GM23338 (cell line): ENCODE measurements around the gene TYW1. TPM values are rescaled to one million over a fixed set of nuclear protein-coding genes. Genes with fewer than 3 reads are reported as not detected.
"Not testable (repeated sequence)": the region's sequence is repeated elsewhere in the genome, so short reads cannot be mapped to it uniquely, and the experiment has no call there.

ENCODE experiments used
- ATAC-seq: fragments of 200-7000 bp; cut with Tn5 transposase; 3 replicates; pipeline ENCODE4 v1.9.1; 2020
- DNase-seq: peaks from one replicate; pipeline ENCODE4 v3.0.0-alpha.2; 2015; ENCODE audit warnings: low spot score
- H2AFZ ChIP-seq: fragments of 200-600 bp; sonication (generic); 2 replicates; pipeline ENCODE4 v1.8.0; 2016; ENCODE audit warnings: antibody characterized with exemption, mild to moderate bottlenecking, moderate library complexity
- H3F3A ChIP-seq: fragments of 200-600 bp; sonication (generic); replicated peaks from 2 replicates; pipeline ENCODE4 v1.8.0; 2017; ENCODE audit warnings: antibody characterized with exemption, mixed run types, low read depth
- H3K27ac ChIP-seq: fragments of 200-600 bp; sonication (generic); 2 replicates; pipeline ENCODE4 v1.6.1; 2016; ENCODE audit warnings: low read depth
- H3K27me3 ChIP-seq: fragments of 200-600 bp; sonication (generic); 2 replicates; pipeline ENCODE4 v1.8.0; 2016; ENCODE audit warnings: mild to moderate bottlenecking, mixed run types, moderate library complexity; ENCODE audit not compliant: insufficient read depth
- H3K36me3 ChIP-seq: fragments of 200-600 bp; sonication (generic); 2 replicates; pipeline ENCODE4 v1.8.0; 2016; ENCODE audit warnings: mild to moderate bottlenecking; ENCODE audit not compliant: insufficient read depth
- H3K4me1 ChIP-seq: fragments of 200-600 bp; sonication (generic); 2 replicates; pipeline ENCODE4 v1.8.0; 2016; ENCODE audit warnings: mild to moderate bottlenecking, moderate library complexity; ENCODE audit not compliant: insufficient read depth
- H3K4me2 ChIP-seq: fragments of 200-600 bp; sonication (generic); 2 replicates; pipeline ENCODE4 v1.7.1; 2017; ENCODE audit warnings: mixed run types
- H3K4me3 ChIP-seq: fragments of 200-600 bp; sonication (generic); 2 replicates; pipeline ENCODE4 v1.6.1; 2016; ENCODE audit warnings: mixed run types
- H3K79me2 ChIP-seq: fragments of 200-600 bp; sonication (generic); replicated peaks from 2 replicates; pipeline ENCODE4 v1.8.0; 2017; ENCODE audit warnings: mild to moderate bottlenecking; ENCODE audit not compliant: insufficient read depth
- H3K9me2 ChIP-seq: fragments of 200-600 bp; sonication (generic); 2 replicates; pipeline ENCODE4 v1.8.0; 2017; ENCODE audit not compliant: insufficient read depth
- H4K20me1 ChIP-seq: fragments of 200-600 bp; sonication (generic); replicated peaks from 2 replicates; pipeline ENCODE4 v1.8.0; 2017; ENCODE audit warnings: mild to moderate bottlenecking; ENCODE audit not compliant: insufficient read depth
- H3K27ac Mint-ChIP-seq: 2 replicates; pipeline ENCODE4 v1.8.0; 2020; ENCODE audit warnings: inconsistent platforms, mild to moderate bottlenecking, moderate library complexity, mixed read lengths
- H3K27me3 Mint-ChIP-seq: 3 replicates; pipeline ENCODE4 v1.8.0; 2022; ENCODE audit warnings: low read depth, mild to moderate bottlenecking, moderate library complexity, mixed read lengths, inconsistent platforms; ENCODE audit not compliant: insufficient read depth, poor library complexity
- H3K36me3 Mint-ChIP-seq: 3 replicates; pipeline ENCODE4 v1.8.0; 2021; ENCODE audit warnings: low read depth, mild to moderate bottlenecking, inconsistent platforms, moderate library complexity, mixed read lengths
- H3K4me1 Mint-ChIP-seq: 3 replicates; pipeline ENCODE4 v1.8.0; 2020; ENCODE audit warnings: mild to moderate bottlenecking, inconsistent platforms, mixed read lengths
- H3K4me3 Mint-ChIP-seq: 3 replicates; pipeline ENCODE4 v1.8.0; 2021; ENCODE audit warnings: moderate library complexity, mild to moderate bottlenecking, inconsistent platforms, mixed read lengths
- H3K9me3 Mint-ChIP-seq: 3 replicates; pipeline ENCODE4 v1.8.0; 2020; ENCODE audit warnings: moderate library complexity, mild to moderate bottlenecking, inconsistent platforms, mixed read lengths
- EZH2phosphoT487 ChIP-seq: fragments of 200-600 bp; sonication (generic); IDR thresholded peaks from one replicate; pipeline ENCODE4 v1.8.1; 2018; ENCODE audit warnings: antibody characterized with exemption; ENCODE audit not compliant: unreplicated experiment
- POLR2AphosphoS5 ChIP-seq: IDR thresholded peaks from 2 replicates; pipeline ENCODE4 v1.6.1; 2016; ENCODE audit warnings: antibody characterized with exemption, low read depth
- ZNF462 ChIP-seq: fragments of 250-450 bp; sonication (Bioruptor Pico); IDR thresholded peaks from 2 replicates; pipeline ENCODE4 v1.5.0; 2020; ENCODE audit warnings: mild to moderate bottlenecking, moderate library complexity
- polyA plus RNA-seq: library from polyadenylated mRNA; unstranded; fragments of >200 nt; fragmentation: Nextera tagmentation; extraction: Ambion mirVana; gene quantifications from 2 replicates; pipeline ENCODE4 v1.2.1, GENCODE V29; 2016
- total RNA-seq: library from RNA; depleted of rRNA; stranded (reverse); fragments of >200 nt; shearing (Covaris generic); gene quantifications from 2 replicates; pipeline ENCODE4 v1.2.3, GENCODE V29; 2014

The TYW1 gene
- total and polyA plus RNA-seq, 2 experiments from 2014 or later, result 15.2 to 18.1 TPM

- TF ChIP-seq ZNF462 (no peak), EZH2phosphoT487 (no peak)
Measured at GRCh38 chr7:67100956-67101361, 104.3 kb downstream of the TYW1 start (continued).

GRCh38 chr7:67104937-67105336 lies 108.3 kb downstream of the TYW1 start:
- 0 out of 2 replicates have a peak overlapping the region, but pooled peaks have one; percentile 32 for H3K27ac Mint-ChIP-seq
- not testable (repeated sequence) for H3K27me3 Mint-ChIP-seq, H3K36me3 ChIP-seq, H4K20me1 ChIP-seq, H3K4me2 ChIP-seq, H3K4me3 Mint-ChIP-seq, H3K9me3 Mint-ChIP-seq, DNase-seq, H3K27ac ChIP-seq, H3K79me2 ChIP-seq, H3F3A ChIP-seq, ATAC-seq, H3K4me3 ChIP-seq, H3K27me3 ChIP-seq, H3K9me2 ChIP-seq, H3K4me1 ChIP-seq, H2AFZ ChIP-seq
- H3K4me1 Mint-ChIP-seq, result peaks cover 13% of the 10 kb centered on the region
- H3K36me3 Mint-ChIP-seq, result peaks cover 20% of the 10 kb centered on the region; the same call in 2 of the 3 replicates

DNA sequence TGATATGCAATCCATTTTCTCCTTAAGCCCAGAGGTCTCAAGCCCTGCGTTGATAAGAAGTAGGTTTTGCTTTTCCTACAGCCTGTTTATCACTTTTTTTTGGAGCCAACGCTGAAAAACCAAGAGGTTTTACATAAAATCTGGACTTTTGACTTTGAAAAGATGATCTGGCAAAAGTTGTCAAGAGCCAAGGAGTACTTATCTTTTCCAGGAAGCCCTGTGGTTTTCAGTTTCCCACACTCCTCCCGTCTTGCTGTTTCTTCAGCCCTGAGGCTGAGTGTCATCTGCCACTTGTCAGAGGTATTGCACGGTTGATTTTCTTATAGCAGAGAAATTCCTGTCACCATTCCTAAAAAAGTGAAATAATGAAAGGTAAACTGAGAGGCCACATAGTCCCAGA lies 108.7 kb downstream of the TYW1 start:
- Histone ChIP-seq H4K20me1 (no peaks in the 10 kb centered on the region), H3K9me2 (no peaks in the 10 kb centered on the region), H3F3A (no peaks in the 10 kb centered on the region), H3K4me3 (no peak overlapping the region), H3K4me2 (no peak overlapping the region), H3K36me3 (no peaks in the 10 kb centered on the region), H3K27ac (no peak overlapping the region), H3K27me3 (no peaks in the 10 kb centered on the region), H2AFZ (no peak overlapping the region), H3K4me1 (no peaks in the 10 kb centered on the region), H3K79me2 (no peaks in the 10 kb centered on the region)
- peaks cover 10% of the 10 kb centered on the region for H3K4me1 Mint-ChIP-seq
- H3K27ac Mint-ChIP-seq, result no peak overlapping the region
- H3K36me3 Mint-ChIP-seq, result peaks cover 17% of the 10 kb centered on the region
- no peaks in the 10 kb centered on the region for H3K9me3 Mint-ChIP-seq
- no peak for DNase-seq
- ATAC-seq, result no peak
- no peak overlapping the region for H3K4me3 Mint-ChIP-seq
- peaks cover 4% of the 10 kb centered on the region for H3K27me3 Mint-ChIP-seq
- TF ChIP-seq POLR2AphosphoS5, result no peak
- TF ChIP-seq ZNF462, result no peak
- no peak for TF ChIP-seq EZH2phosphoT487
